ENCODE results near the gene ARHGAP15. TPM values are rescaled to one million over a fixed set of nuclear protein-coding genes. Genes with fewer than 3 reads are reported as not detected.

The ARHGAP15 gene
- total RNA-seq, 1 experiment from 2014 or later, result not detected

DNA sequence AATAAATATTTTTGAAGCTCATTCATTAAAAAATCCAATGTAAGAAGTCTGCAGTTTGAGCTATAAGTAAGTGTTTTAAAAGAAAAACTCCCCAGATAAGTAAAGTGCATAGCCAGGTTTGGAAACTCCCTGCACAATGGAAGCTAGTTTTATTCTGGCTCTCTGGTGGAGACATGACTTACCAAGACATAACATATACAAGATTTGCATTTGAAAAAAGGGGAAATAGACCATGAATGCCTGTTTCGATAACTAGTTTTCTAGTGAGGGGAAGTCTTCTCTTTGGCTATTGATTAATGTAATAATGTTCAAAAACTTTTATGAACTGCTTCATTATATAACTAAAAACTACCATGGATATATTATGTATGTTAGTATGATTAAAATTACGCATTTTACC, 435.2 kb downstream of the ARHGAP15 start:
- Histone ChIP-seq H4K20me1 (ENCODE audit: insufficient read depth) (no peaks in the 10 kb centered on the region), H3K4me2 (no peak overlapping the region), H3F3A (ENCODE audit: insufficient read depth, low read depth) (no peaks in the 10 kb centered on the region), H3K79me2 (ENCODE audit: low read depth) (no peaks in the 10 kb centered on the region), H3K4me3 (no peak overlapping the region), H3K27ac (no peak overlapping the region), H3K9me2 (ENCODE audit: insufficient read depth) (no peaks in the 10 kb centered on the region), H3K36me3 (ENCODE audit: low read depth) (no peaks in the 10 kb centered on the region), H2AFZ (no peak overlapping the region), H3K9me3 (ENCODE audit: insufficient read depth, low read depth) (no peaks in the 10 kb centered on the region), H3K4me1 (replicated peaks; ENCODE audit: insufficient read depth) (no peaks in the 10 kb centered on the region), H3K27me3 (ENCODE audit: insufficient read depth, low read depth) (no peaks in the 10 kb centered on the region)
- intact Hi-C loops (cut with micrococcal nuclease; ENCODE audit: unreplicated experiment), result no loop called here
- DNase-seq, result no peak
- no TSS peak for BruUV-seq (replicated peaks)
- no peak for TF ChIP-seq EZH2 (IDR thresholded peaks at IDR 0.05; ENCODE audit: low read depth)
- TF ChIP-seq, protein P1, sequence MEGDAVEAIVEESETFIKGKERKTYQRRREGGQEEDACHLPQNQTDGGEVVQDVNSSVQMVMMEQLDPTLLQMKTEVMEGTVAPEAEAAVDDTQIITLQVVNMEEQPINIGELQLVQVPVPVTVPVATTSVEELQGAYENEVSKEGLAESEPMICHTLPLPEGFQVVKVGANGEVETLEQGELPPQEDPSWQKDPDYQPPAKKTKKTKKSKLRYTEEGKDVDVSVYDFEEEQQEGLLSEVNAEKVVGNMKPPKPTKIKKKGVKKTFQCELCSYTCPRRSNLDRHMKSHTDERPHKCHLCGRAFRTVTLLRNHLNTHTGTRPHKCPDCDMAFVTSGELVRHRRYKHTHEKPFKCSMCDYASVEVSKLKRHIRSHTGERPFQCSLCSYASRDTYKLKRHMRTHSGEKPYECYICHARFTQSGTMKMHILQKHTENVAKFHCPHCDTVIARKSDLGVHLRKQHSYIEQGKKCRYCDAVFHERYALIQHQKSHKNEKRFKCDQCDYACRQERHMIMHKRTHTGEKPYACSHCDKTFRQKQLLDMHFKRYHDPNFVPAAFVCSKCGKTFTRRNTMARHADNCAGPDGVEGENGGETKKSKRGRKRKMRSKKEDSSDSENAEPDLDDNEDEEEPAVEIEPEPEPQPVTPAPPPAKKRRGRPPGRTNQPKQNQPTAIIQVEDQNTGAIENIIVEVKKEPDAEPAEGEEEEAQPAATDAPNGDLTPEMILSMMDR (conservative IDR thresholded peaks at IDR 0.05), result no peak
- CTCF ChIA-PET, result no interaction called here
- POLR2A ChIA-PET (ENCODE audit: unreplicated experiment), result no interaction called here

DNA sequence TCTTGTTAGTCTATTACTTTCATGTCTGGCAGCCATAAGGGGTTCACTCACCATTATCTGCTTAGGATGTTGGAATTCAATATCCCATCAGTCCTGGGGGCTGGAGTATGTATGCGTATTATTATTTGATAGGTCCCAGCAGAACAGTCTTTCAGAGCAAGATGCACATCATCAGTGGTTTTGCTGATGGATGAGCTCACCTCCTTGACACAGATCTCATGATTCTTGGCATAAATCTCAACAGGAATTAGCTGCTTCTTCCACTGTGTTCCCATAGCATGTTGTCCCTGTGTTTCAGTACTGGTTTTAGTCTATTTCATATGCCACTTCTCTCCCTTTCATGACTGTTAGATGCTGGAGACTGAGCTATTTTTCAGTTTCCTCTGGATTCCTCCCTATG, 442.5 kb downstream of the ARHGAP15 start:
- CTCF ChIA-PET, result no interaction called here

GRCh38 chr2:143572421-143572820, 443.2 kb downstream of the ARHGAP15 start:
- Histone ChIP-seq H2AFZ (no peak overlapping the region), H3K79me2 (ENCODE audit: low read depth) (no peaks in the 10 kb centered on the region), H3K9me3 (ENCODE audit: insufficient read depth, low read depth) (no peaks in the 10 kb centered on the region), H4K20me1 (ENCODE audit: insufficient read depth) (no peaks in the 10 kb centered on the region), H3K27ac (no peak overlapping the region), H3K36me3 (ENCODE audit: low read depth) (no peaks in the 10 kb centered on the region), H3K9me2 (ENCODE audit: insufficient read depth) (no peaks in the 10 kb centered on the region), H3K4me3 (no peak overlapping the region), H3K4me2 (no peak overlapping the region), H3F3A (ENCODE audit: insufficient read depth, low read depth) (no peaks in the 10 kb centered on the region), H3K4me1 (replicated peaks; ENCODE audit: insufficient read depth) (no peaks in the 10 kb centered on the region), H3K27me3 (ENCODE audit: insufficient read depth, low read depth) (no peaks in the 10 kb centered on the region)
- no peak for DNase-seq
- CTCF ChIA-PET, result no interaction called here
- no peak for TF ChIP-seq EZH2 (IDR thresholded peaks at IDR 0.05; ENCODE audit: low read depth)
- TF ChIP-seq, protein P1 (conservative IDR thresholded peaks at IDR 0.05), result no peak
- POLR2A ChIA-PET (ENCODE audit: unreplicated experiment), result no interaction called here
- intact Hi-C loops (cut with micrococcal nuclease; ENCODE audit: unreplicated experiment), result no loop called here
- no TSS peak for BruUV-seq (replicated peaks)

More for the DNA sequence above, 442.5 kb downstream of the ARHGAP15 start:
- H3K27me3 ChIP-seq (ENCODE audit: insufficient read depth, low read depth), result no peaks in the 10 kb centered on the region
- POLR2A ChIA-PET (ENCODE audit: unreplicated experiment), result no interaction called here
- no peaks in the 10 kb centered on the region for H3K9me2 ChIP-seq (ENCODE audit: insufficient read depth)
- no peak for DNase-seq
- no peak overlapping the region for H2AFZ ChIP-seq
- no peaks in the 10 kb centered on the region for H3K79me2 ChIP-seq (ENCODE audit: low read depth)
- intact Hi-C loops (cut with micrococcal nuclease; ENCODE audit: unreplicated experiment), result no loop called here
- BruUV-seq (replicated peaks), result no TSS peak
- H3K4me2 ChIP-seq, result no peak overlapping the region
- H3K4me3 ChIP-seq, result no peak overlapping the region
- H3K4me1 ChIP-seq (replicated peaks; ENCODE audit: insufficient read depth), result no peaks in the 10 kb centered on the region
- H4K20me1 ChIP-seq (ENCODE audit: insufficient read depth), result no peaks in the 10 kb centered on the region
- H3K36me3 ChIP-seq (ENCODE audit: low read depth), result no peaks in the 10 kb centered on the region
- H3F3A ChIP-seq (ENCODE audit: insufficient read depth, low read depth), result no peaks in the 10 kb centered on the region
- no peak overlapping the region for H3K27ac ChIP-seq
- TF ChIP-seq, protein P1 (conservative IDR thresholded peaks at IDR 0.05), result no peak
- no peak for TF ChIP-seq EZH2 (IDR thresholded peaks at IDR 0.05; ENCODE audit: low read depth)
- no peaks in the 10 kb centered on the region for H3K9me3 ChIP-seq (ENCODE audit: insufficient read depth, low read depth)
